Measurements from ENCODE around the gene DNMT3B. TPM values are rescaled to one million over a fixed set of nuclear protein-coding genes. Genes with fewer than 3 reads are reported as not detected.
"Not testable (repeated sequence)": the region's sequence is repeated elsewhere in the genome, so short reads cannot be mapped to it uniquely, and the experiment has no call there.

The DNMT3B gene
- total RNA-seq, 3 donors from 2014 or later: 0.96 to 2.0 (median 1.8) TPM

- Histone ChIP-seq H3K4me1 (peaks cover 0 to 6% of the 10 kb centered on the region in 2 donors), H3K9me3 (no peaks in the 10 kb centered on the region), H3K27me3 (no peaks in the 10 kb centered on the region), H3K4me3 (no peak overlapping the region), H3K27ac (no peak overlapping the region), H3K36me3 (no peaks in the 10 kb centered on the region)
- no peak for DNase-seq (ENCODE audit: low spot score in 2 of 2)
- intact Hi-C loops (cut with DNase I; ENCODE audit: low total_unique reads): no loop called here
- TF ChIP-seq POLR2AphosphoS5 (IDR thresholded peaks at IDR 0.05) (no peak), POLR2A (IDR thresholded peaks at IDR 0.05) (no peak), CTCF (IDR thresholded peaks at IDR 0.05) (no peak)
Observed at GRCh38 chr20:32764005-32764960, 2.1 kb downstream of the DNMT3B start.

GRCh38 chr20:32765230-32765875 is 3.2 kb downstream of the DNMT3B start:
- H3K27me3 ChIP-seq; DNase-seq (ENCODE audit: low spot score in 2 of 2); H3K27ac ChIP-seq; H3K36me3 ChIP-seq; intact Hi-C loops (cut with DNase I; ENCODE audit: low total_unique reads); H3K4me3 ChIP-seq; H3K4me1 ChIP-seq; H3K9me3 ChIP-seq: not testable (repeated sequence)

GRCh38 chr20:32767418-32768198 is 5.4 kb downstream of the DNMT3B start:
- Histone ChIP-seq H3K4me1 (peaks cover 0 to 6% of the 10 kb centered on the region in 2 donors), H3K27ac (no peak overlapping the region), H3K9me3 (no peaks in the 10 kb centered on the region), H3K27me3 (no peaks in the 10 kb centered on the region), H3K36me3 (no peaks in the 10 kb centered on the region), H3K4me3 (no peak overlapping the region)
- intact Hi-C loops (cut with DNase I; ENCODE audit: low total_unique reads): no loop called here
- no peak for TF ChIP-seq POLR2A (IDR thresholded peaks at IDR 0.05)
- no peak for DNase-seq (ENCODE audit: low spot score in 2 of 2)

GRCh38 chr20:32772046-32772445 is 9.9 kb downstream of the DNMT3B start:
- no peak for TF ChIP-seq POLR2A (IDR thresholded peaks at IDR 0.05)
- no peak for TF ChIP-seq POLR2AphosphoS5 (IDR thresholded peaks at IDR 0.05)
- TF ChIP-seq CTCF (IDR thresholded peaks at IDR 0.05): no peak
- Histone ChIP-seq H3K27ac (no peak overlapping the region), H3K4me3 (no peak overlapping the region), H3K36me3 (no peaks in the 10 kb centered on the region), H3K27me3 (no peaks in the 10 kb centered on the region), H3K4me1 (peaks cover 0 to 3% of the 10 kb centered on the region in 2 donors), H3K9me3 (no peaks in the 10 kb centered on the region)
- intact Hi-C loops (cut with DNase I; ENCODE audit: low total_unique reads): loop anchor here (10.0 kb wide), 1 partner anchor 343 kb away; no protein-coding TSS in a partner anchor
- DNase-seq (ENCODE audit: low spot score in 2 of 2): no peak

GRCh38 chr20:32773223-32773622 is 11.0 kb downstream of the DNMT3B start:
- no peak for TF ChIP-seq POLR2AphosphoS5 (IDR thresholded peaks at IDR 0.05)
- TF ChIP-seq CTCF (IDR thresholded peaks at IDR 0.05): no peak
- Histone ChIP-seq H3K27me3 (no peaks in the 10 kb centered on the region), H3K4me3 (no peak overlapping the region), H3K36me3 (no peaks in the 10 kb centered on the region), H3K27ac (no peak overlapping the region), H3K9me3 (no peaks in the 10 kb centered on the region), H3K4me1 (peaks cover 0 to 4% of the 10 kb centered on the region in 2 donors)
- DNase-seq (ENCODE audit: low spot score in 2 of 2): no peak
- intact Hi-C loops (cut with DNase I; ENCODE audit: low total_unique reads): loop anchor here (10.0 kb wide), 1 partner anchor 342 kb away; no protein-coding TSS in a partner anchor
